HG03558 (cell line): ENCODE results near the gene CHAC2.
A peak's percentile ranks its signal among the peaks of the same experiment; 100 is the strongest.

ENCODE experiments used
- ATAC-seq: cut with Tn5 transposase; IDR thresholded peaks from one replicate; pipeline ENCODE4 v1.9.1; 2021; ENCODE audit warnings: moderate number of reproducible peaks; ENCODE audit not compliant: unreplicated experiment; ENCODE audit errors: extremely low read depth

Gene CHAC2

GRCh38 chr2:53770264-53770663, 2.7 kb downstream of the CHAC2 start:
- ATAC-seq = no peak

DNA sequence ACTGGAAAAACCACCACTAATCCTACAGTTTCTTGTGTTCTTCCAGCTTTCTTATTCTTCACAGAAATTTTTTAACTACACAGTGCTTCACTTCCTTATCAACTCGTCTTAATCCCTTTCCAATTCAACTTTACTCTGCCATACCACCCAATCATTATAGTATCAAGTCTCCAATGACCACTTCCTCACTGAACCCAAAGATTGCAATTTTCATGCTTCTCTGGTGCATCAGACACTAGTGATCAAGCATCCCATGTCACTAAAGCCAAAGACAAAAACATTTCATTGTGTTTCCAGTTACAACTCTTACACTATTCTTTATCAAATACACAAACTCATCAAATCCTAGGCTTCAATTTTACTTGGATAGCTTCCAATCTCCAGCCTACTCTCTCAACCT, 9.5 kb downstream of the CHAC2 start:
- ATAC-seq = no peak

DNA sequence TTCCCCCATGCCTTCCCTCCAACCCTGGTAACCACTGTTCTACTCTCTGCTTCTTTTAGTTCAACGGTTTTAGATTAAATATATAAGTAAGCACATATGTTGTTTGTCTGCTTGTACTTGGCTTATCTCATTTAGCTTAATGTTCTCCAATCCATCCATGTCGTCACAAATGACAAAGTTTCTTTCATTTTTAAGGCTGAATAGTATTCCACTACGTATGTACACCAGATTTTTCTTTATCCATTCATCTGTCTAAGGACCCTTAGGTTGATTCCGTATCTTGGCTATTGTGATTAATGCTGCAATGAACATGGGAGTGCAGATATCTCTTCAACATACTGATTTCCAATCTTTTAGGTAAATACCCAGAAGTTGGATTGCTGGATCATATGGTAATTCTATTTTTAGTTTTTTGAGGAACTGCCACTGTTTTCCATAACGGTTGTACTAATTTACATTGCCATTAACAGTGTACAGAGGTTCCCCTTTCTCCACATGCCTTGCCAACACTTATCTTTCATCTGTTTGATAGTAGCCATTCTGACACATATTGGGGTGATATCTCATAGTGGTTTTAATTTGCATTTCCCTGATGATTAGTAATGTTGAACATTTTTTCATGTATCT, 11.0 kb downstream of the CHAC2 start:
- ATAC-seq = no peak

DNA sequence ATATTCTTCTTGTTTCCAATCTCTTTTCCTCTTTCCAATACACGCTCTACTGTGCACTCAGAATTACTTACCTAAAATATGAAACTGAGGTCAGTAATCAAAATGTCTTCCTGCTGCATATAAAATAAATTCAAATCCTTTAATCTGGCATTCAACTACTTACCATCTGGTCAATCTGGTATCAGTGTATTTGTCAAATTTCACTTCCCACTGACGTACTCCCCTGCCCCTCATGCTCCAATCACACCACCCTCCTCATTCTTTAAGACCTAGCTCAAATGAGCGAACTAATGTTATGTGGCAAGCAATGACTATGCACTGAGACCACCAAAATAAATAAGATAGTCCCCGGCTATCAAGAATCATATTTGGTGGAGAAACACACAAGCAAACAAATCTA, 12.5 kb downstream of the CHAC2 start:
- no peak for ATAC-seq

GRCh38 chr2:53782676-53783075, 15.1 kb downstream of the CHAC2 start:
- ATAC-seq = no peak

GRCh38 chr2:53784436-53784835, 16.8 kb downstream of the CHAC2 start:
- no peak for ATAC-seq

GRCh38 chr2:53785366-53785765, 17.8 kb downstream of the CHAC2 start:
- ATAC-seq = no peak

- no peak for ATAC-seq
These were observed 18.7 kb downstream of the CHAC2 start for GRCh38 chr2:53786352-53786704.

- peak; percentile 90 for ATAC-seq
These were observed 19.4 kb downstream of the CHAC2 start, which contains the start of the genes ASB3 and ERLEC1 for GRCh38 chr2:53786705-53787613. Gene ASB3, minus strand, starts transcription at chr2:53786953. Its CDS starts 21,381 bp downstream, at chr2:53765572. Gene ERLEC1, plus strand, starts transcription at chr2:53787044. Its CDS starts 167 bp downstream, at chr2:53787211.

GRCh38 chr2:53787614-53788289, 20.1 kb downstream of the CHAC2 start:
- no peak for ATAC-seq

GRCh38 chr2:53793261-53793660, 25.7 kb downstream of the CHAC2 start:
- no peak for ATAC-seq

DNA sequence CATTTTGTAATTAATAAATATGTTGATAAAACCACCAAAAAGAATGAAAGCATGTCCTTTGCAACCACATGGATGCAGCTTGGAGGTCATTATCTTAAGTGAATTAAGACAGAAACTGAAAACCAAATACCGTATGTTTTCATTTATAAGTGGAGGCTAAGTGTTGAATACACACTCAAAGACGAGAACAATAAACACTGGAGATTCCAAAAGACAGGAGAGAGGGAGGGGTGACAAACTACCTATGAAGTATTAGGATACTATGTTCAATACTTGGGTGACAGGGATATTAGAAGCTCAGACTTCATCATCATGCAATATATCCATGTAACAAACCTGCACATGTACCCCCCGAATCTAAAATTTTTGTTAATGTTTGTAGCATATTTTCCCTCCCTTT, 26.2 kb downstream of the CHAC2 start:
- ATAC-seq = no peak

- ATAC-seq = no peak
These were observed 33.9 kb downstream of the CHAC2 start for GRCh38 chr2:53801547-53801946.

DNA sequence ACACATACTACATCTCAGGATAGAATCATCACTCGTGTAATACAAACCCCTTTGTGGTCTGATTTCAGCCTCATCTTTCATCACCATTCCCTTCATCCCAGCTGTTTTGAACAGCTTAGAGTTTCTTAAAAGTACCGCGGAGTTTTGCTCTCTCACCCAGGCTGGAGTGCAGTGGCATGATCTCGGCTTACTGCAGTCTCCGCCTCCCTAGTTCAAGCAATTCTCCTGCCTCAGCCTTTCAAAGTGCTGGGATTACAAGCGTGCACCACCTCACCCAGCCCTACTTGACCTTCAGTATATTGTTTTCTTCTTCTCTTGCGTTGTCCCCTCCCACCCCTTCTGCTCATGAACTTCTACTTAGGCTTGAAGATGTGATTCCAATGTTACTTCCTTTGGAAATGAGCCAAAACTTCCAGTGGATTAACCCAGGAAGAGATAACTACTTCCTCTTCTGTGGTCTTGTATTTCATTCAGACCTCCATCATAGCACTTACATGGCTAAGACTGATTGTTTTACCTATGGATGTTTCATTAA, 35.1 kb downstream of the CHAC2 start:
- ATAC-seq = no peak

- no peak for ATAC-seq
These were observed 44.0 kb downstream of the CHAC2 start for GRCh38 chr2:53811601-53812000.

DNA sequence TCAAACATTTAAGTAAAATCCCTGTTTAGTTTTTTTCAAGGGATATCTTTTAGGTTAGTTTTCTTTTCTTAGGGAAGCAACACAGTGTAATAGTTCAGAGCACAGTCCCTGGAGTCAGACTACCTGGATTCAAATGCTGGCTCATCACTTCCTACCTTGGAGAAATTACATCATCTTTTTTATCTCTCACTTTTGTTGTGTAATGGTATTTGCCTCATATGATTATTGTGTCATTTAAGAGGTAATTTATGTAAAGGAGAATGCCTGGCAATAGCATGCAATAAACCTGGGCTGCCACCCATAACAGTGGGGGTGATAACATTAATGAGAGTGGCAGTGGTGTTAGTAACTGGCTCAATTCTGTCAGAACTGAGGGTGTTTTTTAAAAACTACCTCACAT, 45.5 kb downstream of the CHAC2 start:
- no peak for ATAC-seq

GRCh38 chr2:53818854-53819435, 51.3 kb downstream of the CHAC2 start:
- no peak for ATAC-seq

GRCh38 chr2:53819634-53820033, 52.0 kb downstream of the CHAC2 start:
- no peak for ATAC-seq

DNA sequence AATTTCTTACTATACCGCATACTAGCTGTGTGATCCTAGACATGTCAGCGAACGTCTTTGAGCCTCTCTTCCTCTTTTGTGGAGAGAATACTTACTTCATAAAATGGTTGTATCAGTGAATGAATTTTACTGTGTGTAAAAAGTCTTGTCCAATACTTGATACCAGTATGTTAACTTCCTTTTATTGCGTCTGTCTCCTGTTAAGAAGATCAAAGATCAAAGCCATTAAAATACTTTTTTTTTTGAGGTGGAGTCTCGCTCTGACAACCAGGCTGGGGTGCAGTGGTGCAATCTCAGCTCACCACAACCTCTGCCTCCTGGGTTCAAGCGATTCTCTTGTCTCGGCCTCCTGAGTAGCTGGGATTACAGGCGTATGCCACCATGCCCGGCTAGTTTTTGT, 52.4 kb downstream of the CHAC2 start:
- ATAC-seq = no peak

DNA sequence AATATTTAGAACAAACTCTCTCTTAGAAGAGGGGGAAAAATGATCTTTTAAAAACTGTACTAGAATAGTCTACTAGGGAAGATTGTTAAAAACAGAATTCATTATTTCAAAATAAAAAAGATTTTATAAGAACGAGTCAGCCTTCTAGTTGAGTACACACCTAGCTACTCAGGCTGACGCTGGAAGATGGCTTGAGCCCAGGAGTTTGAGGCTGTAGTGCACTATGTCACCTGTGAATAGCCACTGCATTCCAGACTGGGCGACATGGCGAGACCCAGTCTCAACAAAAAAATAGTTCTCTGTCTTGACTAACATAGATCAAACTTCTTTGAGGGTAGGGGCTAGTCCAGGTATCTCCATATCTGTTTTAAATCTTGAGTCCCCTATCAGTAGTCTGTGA, 53.1 kb downstream of the CHAC2 start:
- ATAC-seq = no peak
